HL-60 (cell line): Measurements from ENCODE around the gene LINGO3.

ENCODE experiments used
- DNase-seq, 2 experiments: peaks; one replicate each; pipeline ENCODE4 v3.0.0-alpha.2; 2010 to 2020; ENCODE audit warnings: low read depth in 1 of 2, low spot score in 1 of 2
- H3K27ac ChIP-seq: fragments of 250-450 bp; sonication (Bioruptor Pico); replicated peaks from 2 replicates; pipeline ENCODE4 v1.5.1; 2020; ENCODE audit warnings: mild to moderate bottlenecking, moderate library complexity
- H3K27me3 ChIP-seq: fragments of 250-450 bp; sonication (Bioruptor Pico); 2 replicates; pipeline ENCODE4 v1.5.1; 2021; ENCODE audit warnings: mild to moderate bottlenecking, moderate library complexity; ENCODE audit not compliant: insufficient read depth, poor library complexity, severe bottlenecking
- H3K4me3 ChIP-seq: replicated peaks from 2 replicates; pipeline ENCODE4 v1.5.1; 2011; ENCODE audit warnings: mild to moderate bottlenecking, control low read depth, low read length; ENCODE audit not compliant: insufficient read depth
- CTCF ChIP-seq: IDR thresholded peaks from one replicate; pipeline ENCODE4 v1.5.1; 2011; ENCODE audit warnings: low read length, control low read depth, inconsistent platforms; ENCODE audit not compliant: insufficient read depth
- GABPA ChIP-seq: IDR thresholded peaks from 2 replicates; pipeline ENCODE4 v1.6.1; 2012; ENCODE audit warnings: low read depth
- POLR2AphosphoS5 ChIP-seq: IDR thresholded peaks from 2 replicates; pipeline ENCODE4 v1.6.1; 2012; ENCODE audit warnings: low read depth
- REST ChIP-seq: IDR thresholded peaks from 2 replicates; pipeline ENCODE4 v1.6.1; 2012; ENCODE audit warnings: low read depth; ENCODE audit not compliant: insufficient replicate concordance
- SPI1 ChIP-seq: IDR thresholded peaks from 2 replicates; pipeline ENCODE4 v1.6.1; 2012; ENCODE audit warnings: low read depth, mild to moderate bottlenecking, borderline replicate concordance

The LINGO3 gene

GRCh38 chr19:2342656-2343288 is 34.8 kb upstream of the LINGO3 start:
- Histone ChIP-seq H3K27me3 (no peaks in the 10 kb centered on the region), H3K27ac (no peak overlapping the region), H3K4me3 (no peak overlapping the region)
- no peak for DNase-seq
- TF ChIP-seq REST (no peak), POLR2AphosphoS5 (no peak), SPI1 (no peak), GABPA (no peak), CTCF (no peak)

- no peak for DNase-seq
- Histone ChIP-seq H3K27ac (no peak overlapping the region), H3K4me3 (no peak overlapping the region), H3K27me3 (no peaks in the 10 kb centered on the region)
- TF ChIP-seq GABPA: no peak
- TF ChIP-seq REST: no peak
- TF ChIP-seq SPI1: no peak
- no peak for TF ChIP-seq POLR2AphosphoS5
- TF ChIP-seq CTCF: no peak
Measured at GRCh38 chr19:2341982-2342381, 34.0 kb upstream of the LINGO3 start.

GRCh38 chr19:2341244-2341751 is 33.3 kb upstream of the LINGO3 start:
- Histone ChIP-seq H3K4me3 (no peak overlapping the region), H3K27me3 (no peaks in the 10 kb centered on the region), H3K27ac (no peak overlapping the region)
- TF ChIP-seq GABPA: no peak
- TF ChIP-seq REST: no peak
- no peak for TF ChIP-seq POLR2AphosphoS5
- no peak for TF ChIP-seq SPI1
- no peak for TF ChIP-seq CTCF
- no peak for DNase-seq
